ENCODE measurements around the gene IQSEC1. TPM values are rescaled to one million over a fixed set of nuclear protein-coding genes. Genes with fewer than 3 reads are reported as not detected.

IQSEC1 gene
- total RNA-seq, 1 donor from 2014 or later: 37.2 TPM

- DNase-seq (ENCODE audit: low spot score): no peak
- H3K4me3 Mint-ChIP-seq (ENCODE audit: unreplicated experiment): no peak overlapping the region
- H3K36me3 Mint-ChIP-seq (ENCODE audit: low read depth): no peaks in the 10 kb centered on the region
- no peak overlapping the region for H3K27ac Mint-ChIP-seq (ENCODE audit: unreplicated experiment)
- H3K4me1 Mint-ChIP-seq (ENCODE audit: low read depth): peaks cover 32% of the 10 kb centered on the region
- H3K9me3 Mint-ChIP-seq (ENCODE audit: low read depth): no peaks in the 10 kb centered on the region
- no peak for TF ChIP-seq CTCF (IDR thresholded peaks at IDR 0.05)
- peaks cover 36% of the 10 kb centered on the region for H3K27me3 Mint-ChIP-seq (ENCODE audit: low read depth)
Measured at GRCh38 chr3:13075318-13075717, 2.1 kb upstream of the IQSEC1 start.

- Mint-ChIP-seq H3K27ac (ENCODE audit: unreplicated experiment) (no peak overlapping the region), H3K27me3 (ENCODE audit: low read depth) (peaks cover 36% of the 10 kb centered on the region), H3K9me3 (ENCODE audit: low read depth) (no peaks in the 10 kb centered on the region), H3K4me1 (ENCODE audit: low read depth) (peaks cover 20% of the 10 kb centered on the region), H3K4me3 (ENCODE audit: unreplicated experiment) (no peak overlapping the region), H3K36me3 (ENCODE audit: low read depth) (no peaks in the 10 kb centered on the region)
- no peak for TF ChIP-seq CTCF (IDR thresholded peaks at IDR 0.05)
- no peak for DNase-seq (ENCODE audit: low spot score)
Measured at GRCh38 chr3:13074006-13074375, 762 bp upstream of the IQSEC1 start.

- Mint-ChIP-seq H3K9me3 (ENCODE audit: low read depth) (no peaks in the 10 kb centered on the region), H3K36me3 (ENCODE audit: low read depth) (no peaks in the 10 kb centered on the region), H3K4me1 (ENCODE audit: low read depth) (peaks cover 13% of the 10 kb centered on the region), H3K27ac (ENCODE audit: unreplicated experiment) (no peak overlapping the region), H3K27me3 (ENCODE audit: low read depth) (peaks cover 32% of the 10 kb centered on the region), H3K4me3 (ENCODE audit: unreplicated experiment) (peak overlapping the region; percentile 61)
- TF ChIP-seq CTCF (IDR thresholded peaks at IDR 0.05): no peak
- no peak for DNase-seq (ENCODE audit: low spot score)
Measured at GRCh38 chr3:13072600-13073325, 466 bp downstream of the IQSEC1 start.

GRCh38 chr3:13072239-13072599 is 1.0 kb downstream of the IQSEC1 start:
- H3K4me1 Mint-ChIP-seq (ENCODE audit: low read depth): peaks cover 8% of the 10 kb centered on the region
- no peaks in the 10 kb centered on the region for H3K9me3 Mint-ChIP-seq (ENCODE audit: low read depth)
- no peaks in the 10 kb centered on the region for H3K36me3 Mint-ChIP-seq (ENCODE audit: low read depth)
- DNase-seq (ENCODE audit: low spot score): no peak
- H3K4me3 Mint-ChIP-seq (ENCODE audit: unreplicated experiment): no peak overlapping the region
- TF ChIP-seq CTCF (IDR thresholded peaks at IDR 0.05): no peak
- H3K27ac Mint-ChIP-seq (ENCODE audit: unreplicated experiment): no peak overlapping the region
- H3K27me3 Mint-ChIP-seq (ENCODE audit: low read depth): peaks cover 29% of the 10 kb centered on the region

GRCh38 chr3:13071695-13072094 is 1.5 kb downstream of the IQSEC1 start:
- Mint-ChIP-seq H3K27ac (ENCODE audit: unreplicated experiment) (no peak overlapping the region), H3K27me3 (ENCODE audit: low read depth) (peaks cover 27% of the 10 kb centered on the region), H3K9me3 (ENCODE audit: low read depth) (no peaks in the 10 kb centered on the region), H3K36me3 (ENCODE audit: low read depth) (no peaks in the 10 kb centered on the region), H3K4me3 (ENCODE audit: unreplicated experiment) (no peak overlapping the region), H3K4me1 (ENCODE audit: low read depth) (peaks cover 6% of the 10 kb centered on the region)
- no peak for TF ChIP-seq CTCF (IDR thresholded peaks at IDR 0.05)
- no peak for DNase-seq (ENCODE audit: low spot score)
